Measurements from ENCODE around the gene CLEC20A. TPM values are rescaled to one million over a fixed set of nuclear protein-coding genes. Genes with fewer than 3 reads are reported as not detected.

The CLEC20A gene
- total RNA-seq, 2 donors from 2014 or later = 3.0 TPM; not detected in 1

- TF ChIP-seq, protein P1, sequence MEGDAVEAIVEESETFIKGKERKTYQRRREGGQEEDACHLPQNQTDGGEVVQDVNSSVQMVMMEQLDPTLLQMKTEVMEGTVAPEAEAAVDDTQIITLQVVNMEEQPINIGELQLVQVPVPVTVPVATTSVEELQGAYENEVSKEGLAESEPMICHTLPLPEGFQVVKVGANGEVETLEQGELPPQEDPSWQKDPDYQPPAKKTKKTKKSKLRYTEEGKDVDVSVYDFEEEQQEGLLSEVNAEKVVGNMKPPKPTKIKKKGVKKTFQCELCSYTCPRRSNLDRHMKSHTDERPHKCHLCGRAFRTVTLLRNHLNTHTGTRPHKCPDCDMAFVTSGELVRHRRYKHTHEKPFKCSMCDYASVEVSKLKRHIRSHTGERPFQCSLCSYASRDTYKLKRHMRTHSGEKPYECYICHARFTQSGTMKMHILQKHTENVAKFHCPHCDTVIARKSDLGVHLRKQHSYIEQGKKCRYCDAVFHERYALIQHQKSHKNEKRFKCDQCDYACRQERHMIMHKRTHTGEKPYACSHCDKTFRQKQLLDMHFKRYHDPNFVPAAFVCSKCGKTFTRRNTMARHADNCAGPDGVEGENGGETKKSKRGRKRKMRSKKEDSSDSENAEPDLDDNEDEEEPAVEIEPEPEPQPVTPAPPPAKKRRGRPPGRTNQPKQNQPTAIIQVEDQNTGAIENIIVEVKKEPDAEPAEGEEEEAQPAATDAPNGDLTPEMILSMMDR (IDR thresholded peaks at IDR 0.05) = no peak
- Histone ChIP-seq H3K4me1 (ENCODE audit: control insufficient read depth in 1 of 2, low read depth in 2 of 2) (peaks cover 0 to 3% of the 10 kb centered on the region in 2 donors), H3K36me3 (no peaks in the 10 kb centered on the region), H3K9me3 (no peaks in the 10 kb centered on the region), H3K4me3 (no peak overlapping the region), H3K27ac (no peak overlapping the region), H3K27me3 (replicated peaks; ENCODE audit: insufficient read depth) (no peaks in the 10 kb centered on the region)
- ATAC-seq (ENCODE audit: insufficient number of reproducible peaks, low FRiP score, low read depth) (no peak), DNase-seq (ENCODE audit: low spot score) (no peak)
Observed at GRCh38 chr1:178533121-178533946, 36.6 kb upstream of the CLEC20A start.

GRCh38 chr1:178532392-178532791 lies 35.6 kb upstream of the CLEC20A start:
- Histone ChIP-seq H3K27me3 (replicated peaks; ENCODE audit: insufficient read depth) (no peaks in the 10 kb centered on the region), H3K9me3 (no peaks in the 10 kb centered on the region), H3K36me3 (no peaks in the 10 kb centered on the region), H3K27ac (no peak overlapping the region), H3K4me1 (ENCODE audit: control insufficient read depth in 1 of 2, low read depth in 2 of 2) (peaks cover 0 to 3% of the 10 kb centered on the region in 2 donors), H3K4me3 (peak overlapping the region; percentile 24)
- DNase-seq (ENCODE audit: low spot score) = no peak
- peak; percentile 38 for ATAC-seq (ENCODE audit: insufficient number of reproducible peaks, low FRiP score, low read depth)
- TF ChIP-seq, protein P1 (IDR thresholded peaks at IDR 0.05) = peak; percentile 88

DNA sequence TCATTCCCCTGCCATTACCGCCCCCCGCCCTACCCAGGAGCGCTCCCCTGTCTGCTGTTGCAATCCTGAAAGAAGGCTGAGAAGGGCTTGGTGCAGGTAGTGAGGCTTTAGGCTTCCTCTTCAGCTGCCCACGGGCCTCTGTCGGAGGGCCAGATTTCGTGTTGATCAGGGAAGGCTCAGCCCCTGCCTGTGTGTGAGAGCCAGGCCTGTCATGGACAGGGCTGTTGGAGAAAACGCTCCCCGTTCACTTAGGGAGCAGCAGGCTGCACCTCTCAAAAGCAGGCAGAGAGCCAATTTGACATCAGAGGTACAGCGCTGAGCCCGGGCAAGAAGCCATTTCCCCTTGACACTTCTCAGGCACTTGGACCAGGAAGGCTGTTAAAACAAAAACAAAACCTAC lies 35.1 kb upstream of the CLEC20A start:
- Histone ChIP-seq H3K27ac (no peak overlapping the region), H3K4me3 (peak overlapping the region; percentile 24), H3K36me3 (no peaks in the 10 kb centered on the region), H3K4me1 (ENCODE audit: control insufficient read depth in 1 of 2, low read depth in 2 of 2) (peaks cover 0 to 3% of the 10 kb centered on the region in 2 donors), H3K9me3 (no peaks in the 10 kb centered on the region), H3K27me3 (replicated peaks; ENCODE audit: insufficient read depth) (no peaks in the 10 kb centered on the region)
- TF ChIP-seq, protein P1 (IDR thresholded peaks at IDR 0.05) = no peak
- no peak for DNase-seq (ENCODE audit: low spot score)
- no peak for ATAC-seq (ENCODE audit: insufficient number of reproducible peaks, low FRiP score, low read depth)

- Histone ChIP-seq H3K4me3 (no peak overlapping the region), H3K27ac (no peak overlapping the region), H3K4me1 (ENCODE audit: control insufficient read depth in 1 of 2, low read depth in 2 of 2) (peaks cover 0 to 3% of the 10 kb centered on the region in 2 donors), H3K27me3 (replicated peaks; ENCODE audit: insufficient read depth) (no peaks in the 10 kb centered on the region), H3K9me3 (no peaks in the 10 kb centered on the region), H3K36me3 (no peaks in the 10 kb centered on the region)
- TF ChIP-seq, protein P1 (IDR thresholded peaks at IDR 0.05) = no peak
- ATAC-seq (ENCODE audit: insufficient number of reproducible peaks, low FRiP score, low read depth) = no peak
- DNase-seq (ENCODE audit: low spot score) = no peak
Observed at GRCh38 chr1:178530502-178530901, 33.7 kb upstream of the CLEC20A start.

DNA sequence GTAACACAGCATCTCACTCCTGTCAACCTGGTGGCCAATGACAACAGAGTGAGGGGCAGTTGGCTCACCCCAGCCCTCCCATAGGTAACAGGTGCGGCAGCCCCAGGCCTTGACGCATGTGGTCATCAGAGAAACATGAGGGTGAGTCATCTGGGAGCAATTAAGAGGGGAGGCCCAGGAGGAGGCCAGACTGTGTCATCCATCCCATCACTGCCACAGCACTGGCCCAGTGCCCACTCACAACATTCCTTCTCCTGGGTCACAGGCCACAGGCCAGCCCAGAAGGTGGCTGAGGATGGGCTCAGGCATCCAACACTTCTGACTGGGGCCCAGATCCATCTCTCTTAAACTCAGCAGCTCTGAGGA lies 33.3 kb upstream of the CLEC20A start:
- TF ChIP-seq, protein P1 (IDR thresholded peaks at IDR 0.05) = no peak
- Histone ChIP-seq H3K36me3 (no peaks in the 10 kb centered on the region), H3K9me3 (no peaks in the 10 kb centered on the region), H3K4me1 (ENCODE audit: control insufficient read depth in 1 of 2, low read depth in 2 of 2) (peaks cover 0 to 3% of the 10 kb centered on the region in 2 donors), H3K4me3 (no peak overlapping the region), H3K27me3 (replicated peaks; ENCODE audit: insufficient read depth) (no peaks in the 10 kb centered on the region), H3K27ac (no peak overlapping the region)
- no peak for DNase-seq (ENCODE audit: low spot score)
- ATAC-seq (ENCODE audit: insufficient number of reproducible peaks, low FRiP score, low read depth) = no peak

Data from thoracic aorta (tissue), 2 donors.